DMS 273 treated with DMSO at 0.1 percent for 48 hours (cell line): ENCODE measurements around the gene SMAD3.

ENCODE experiments used
- DNase-seq: peaks from one replicate; lab custom pipeline; 2025; lab: John Stamatoyannopoulos, UW

Gene SMAD3

GRCh38 chr15:67180514-67181191 lies 115.3 kb downstream of the SMAD3 start:
- no peak for DNase-seq

- no peak for DNase-seq
Measured at GRCh38 chr15:67181221-67181639, 115.8 kb downstream of the SMAD3 start.

- no peak for DNase-seq
Measured at GRCh38 chr15:67183443-67184169, 118.2 kb downstream of the SMAD3 start.

- no peak for DNase-seq
Measured at GRCh38 chr15:67184208-67184925, 119.0 kb downstream of the SMAD3 start.

GRCh38 chr15:67185051-67185450 lies 119.6 kb downstream of the SMAD3 start:
- no peak for DNase-seq

GRCh38 chr15:67185621-67186225 lies 120.3 kb downstream of the SMAD3 start:
- DNase-seq: peak; percentile 5

- no peak for DNase-seq
Measured at GRCh38 chr15:67186226-67186649, 120.8 kb downstream of the SMAD3 start.

- DNase-seq: no peak
Measured at GRCh38 chr15:67186688-67187087, 121.3 kb downstream of the SMAD3 start.

- DNase-seq: no peak
Measured at GRCh38 chr15:67187351-67187854, 122.0 kb downstream of the SMAD3 start.

- no peak for DNase-seq
Measured at GRCh38 chr15:67188551-67189218, 123.3 kb downstream of the SMAD3 start.

GRCh38 chr15:67189326-67190051 lies 124.1 kb downstream of the SMAD3 start:
- DNase-seq: no peak

- DNase-seq: no peak
Measured at GRCh38 chr15:67190326-67190725, 124.9 kb downstream of the SMAD3 start.

- no peak for DNase-seq
Measured at GRCh38 chr15:67190813-67191212, 125.4 kb downstream of the SMAD3 start.

GRCh38 chr15:67192185-67192820 lies 126.9 kb downstream of the SMAD3 start:
- DNase-seq: no peak

- no peak for DNase-seq
Measured at GRCh38 chr15:67193223-67193990, 128.0 kb downstream of the SMAD3 start.

GRCh38 chr15:67194171-67195114 lies 129.0 kb downstream of the SMAD3 start:
- no peak for DNase-seq

- no peak for DNase-seq
Measured at GRCh38 chr15:67195305-67195704, 129.9 kb downstream of the SMAD3 start.

GRCh38 chr15:67196222-67196621 lies 130.8 kb downstream of the SMAD3 start:
- no peak for DNase-seq
